HUES48 (cell line): ENCODE data around the gene CNOT8.

Experiments
- H3K27ac ChIP-seq: one replicate; pipeline ENCODE4 v1.7.0; 2013; ENCODE audit warnings: low read depth, low read length, inconsistent platforms
- H3K27me3 ChIP-seq: 2 replicates; pipeline ENCODE4 v1.6.1; 2013; ENCODE audit warnings: mild to moderate bottlenecking, low read length; ENCODE audit not compliant: control insufficient read depth, insufficient read depth
- H3K36me3 ChIP-seq: 2 replicates; pipeline ENCODE4 v1.6.1; 2013; ENCODE audit warnings: low read length; ENCODE audit not compliant: control insufficient read depth, insufficient read depth
- H3K4me1 ChIP-seq: 2 replicates; pipeline ENCODE4 v1.6.1; 2013; ENCODE audit warnings: mild to moderate bottlenecking, low read length; ENCODE audit not compliant: control insufficient read depth, insufficient read depth
- H3K4me3 ChIP-seq: 2 replicates; pipeline ENCODE4 v1.5.1; 2013; ENCODE audit warnings: mild to moderate bottlenecking, low read depth, low read length
- H3K9ac ChIP-seq: 2 replicates; pipeline ENCODE4 v1.6.1; 2013; ENCODE audit warnings: mild to moderate bottlenecking, low read depth, low read length, moderate library complexity
- H3K9me3 ChIP-seq: 2 replicates; pipeline ENCODE4 v1.6.1; 2013; ENCODE audit warnings: low read length; ENCODE audit not compliant: control insufficient read depth, insufficient read depth

The CNOT8 gene

GRCh38 chr5:154858297-154858971, at the start of gene CNOT8:
CNOT8 (plus strand) TSS chr5:154858627; CDS start chr5:154863279, 4,652 bp downstream.
- Histone ChIP-seq H3K27me3 (no peaks in the 10 kb centered on the region), H3K27ac (peak within 1 kb of the TSS; percentile 99), H3K4me1 (peaks cover 18% of the 10 kb centered on the region), H3K9me3 (no peaks in the 10 kb centered on the region), H3K4me3 (peak within 1 kb of the TSS; percentile 82), H3K9ac (peak within 1 kb of the TSS; percentile 95), H3K36me3 (peaks cover 9% of the 10 kb centered on the region)

GRCh38 chr5:154811239-154811638, 47.2 kb upstream of the CNOT8 start:
- Histone ChIP-seq H3K9ac (no peak overlapping the region), H3K27ac (no peak overlapping the region), H3K36me3 (peaks cover 95% of the 10 kb centered on the region)

GRCh38 chr5:154811653-154812465, 46.6 kb upstream of the CNOT8 start:
- Histone ChIP-seq H3K36me3 (peaks cover 95% of the 10 kb centered on the region), H3K4me3 (no peak overlapping the region)

More at GRCh38 chr5:154811239-154811638, 47.2 kb upstream of the CNOT8 start:
- H3K27me3 ChIP-seq: no peaks in the 10 kb centered on the region
- no peaks in the 10 kb centered on the region for H3K9me3 ChIP-seq
- H3K4me1 ChIP-seq: no peaks in the 10 kb centered on the region
- H3K4me3 ChIP-seq: no peak overlapping the region

GRCh38 chr5:154813158-154813557, 45.3 kb upstream of the CNOT8 start:
- Histone ChIP-seq H3K4me3 (no peak overlapping the region), H3K27ac (no peak overlapping the region), H3K9me3 (no peaks in the 10 kb centered on the region), H3K4me1 (no peaks in the 10 kb centered on the region), H3K9ac (no peak overlapping the region), H3K36me3 (peaks cover 95% of the 10 kb centered on the region), H3K27me3 (no peaks in the 10 kb centered on the region)

More at GRCh38 chr5:154811653-154812465, 46.6 kb upstream of the CNOT8 start:
- no peak overlapping the region for H3K27ac ChIP-seq
- no peak overlapping the region for H3K9ac ChIP-seq
- H3K9me3 ChIP-seq: no peaks in the 10 kb centered on the region
- no peaks in the 10 kb centered on the region for H3K4me1 ChIP-seq
- H3K27me3 ChIP-seq: no peaks in the 10 kb centered on the region

GRCh38 chr5:154813736-154814135, 44.7 kb upstream of the CNOT8 start:
- no peaks in the 10 kb centered on the region for H3K9me3 ChIP-seq
- no peaks in the 10 kb centered on the region for H3K27me3 ChIP-seq
- no peak overlapping the region for H3K27ac ChIP-seq
- H3K4me3 ChIP-seq: no peak overlapping the region
- H3K4me1 ChIP-seq: no peaks in the 10 kb centered on the region
- peaks cover 95% of the 10 kb centered on the region for H3K36me3 ChIP-seq
- no peak overlapping the region for H3K9ac ChIP-seq

GRCh38 chr5:154815025-154815424, 43.4 kb upstream of the CNOT8 start:
- Histone ChIP-seq H3K36me3 (peaks cover 92% of the 10 kb centered on the region), H3K9me3 (no peaks in the 10 kb centered on the region), H3K4me1 (no peaks in the 10 kb centered on the region), H3K27ac (no peak overlapping the region), H3K27me3 (no peaks in the 10 kb centered on the region), H3K9ac (no peak overlapping the region), H3K4me3 (no peak overlapping the region)

- H3K36me3 ChIP-seq: peaks cover 92% of the 10 kb centered on the region
Observed at GRCh38 chr5:154815684-154816247, 42.7 kb upstream of the CNOT8 start.

GRCh38 chr5:154816891-154817492, 41.4 kb upstream of the CNOT8 start:
- H3K27me3 ChIP-seq: no peaks in the 10 kb centered on the region
- H3K9ac ChIP-seq: no peak overlapping the region
- peaks cover 89% of the 10 kb centered on the region for H3K36me3 ChIP-seq
- H3K4me1 ChIP-seq: no peaks in the 10 kb centered on the region
- no peak overlapping the region for H3K27ac ChIP-seq
- H3K4me3 ChIP-seq: no peak overlapping the region
- no peaks in the 10 kb centered on the region for H3K9me3 ChIP-seq

More at GRCh38 chr5:154815684-154816247, 42.7 kb upstream of the CNOT8 start:
- no peaks in the 10 kb centered on the region for H3K4me1 ChIP-seq
- H3K4me3 ChIP-seq: no peak overlapping the region
- H3K27me3 ChIP-seq: no peaks in the 10 kb centered on the region
- H3K27ac ChIP-seq: no peak overlapping the region
- H3K9me3 ChIP-seq: no peaks in the 10 kb centered on the region
- no peak overlapping the region for H3K9ac ChIP-seq

- Histone ChIP-seq H3K9ac (no peak overlapping the region), H3K27ac (no peak overlapping the region), H3K27me3 (no peaks in the 10 kb centered on the region), H3K4me1 (no peaks in the 10 kb centered on the region), H3K9me3 (no peaks in the 10 kb centered on the region), H3K36me3 (peaks cover 87% of the 10 kb centered on the region), H3K4me3 (no peak overlapping the region)
Observed at GRCh38 chr5:154817815-154818214, 40.6 kb upstream of the CNOT8 start.

GRCh38 chr5:154818471-154819116, 39.8 kb upstream of the CNOT8 start:
- no peaks in the 10 kb centered on the region for H3K4me1 ChIP-seq
- no peak overlapping the region for H3K4me3 ChIP-seq
- no peak overlapping the region for H3K9ac ChIP-seq
- no peak overlapping the region for H3K27ac ChIP-seq
- no peaks in the 10 kb centered on the region for H3K27me3 ChIP-seq
- H3K36me3 ChIP-seq: peaks cover 85% of the 10 kb centered on the region
- H3K9me3 ChIP-seq: no peaks in the 10 kb centered on the region
